Measurements from ENCODE around the gene ELOVL5. TPM values are rescaled to one million over a fixed set of nuclear protein-coding genes. Genes with fewer than 3 reads are reported as not detected.
"Not testable (repeated sequence)": the region's sequence is repeated elsewhere in the genome, so short reads cannot be mapped to it uniquely, and the experiment has no call there.

Gene ELOVL5
- total and polyA plus RNA-seq, 2 donors (not counting 1 experiment from before 2014, with no cell fraction given): 128 to 144 TPM

DNA sequence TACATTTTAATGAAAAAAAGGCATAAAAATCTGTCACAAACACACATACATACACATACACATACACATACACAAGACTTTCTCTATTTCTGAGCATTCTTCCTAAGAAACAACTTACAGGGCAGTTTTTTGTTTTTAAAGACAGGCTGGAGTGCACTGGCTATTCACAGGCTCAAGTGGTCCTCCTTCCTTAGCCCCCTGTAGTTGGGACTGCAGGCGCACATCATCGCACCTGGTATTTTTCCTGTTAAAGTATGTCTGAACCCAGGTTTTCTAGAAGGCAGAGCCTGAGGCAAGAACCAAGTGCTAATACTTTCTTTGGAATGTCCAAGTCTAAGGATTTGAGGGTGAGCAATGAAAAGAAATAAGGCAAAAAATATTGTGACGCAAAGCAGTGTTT, 41.3 kb upstream of the ELOVL5 start:
- Histone ChIP-seq H3K4me3 (ENCODE audit: control extremely low read depth in 1 of 5, extremely low read depth in 1 of 5, insufficient read depth in 1 of 5, low read depth in 2 of 5, low read length in 4 of 5) (no peak overlapping the region), H3K36me3 (replicated peaks in 1 of 2; ENCODE audit: control extremely low read depth in 1 of 2, control insufficient read depth in 1 of 2, extremely low read depth in 1 of 2, insufficient read depth in 2 of 2, low read length in 1 of 2) (no peaks in the 10 kb centered on the region), H3K4me2 (replicated peaks; ENCODE audit: low read depth, low read length, poor library complexity, severe bottlenecking) (no peak overlapping the region), H3K9ac (ENCODE audit: low read length) (no peak overlapping the region), H3K4me1 (ENCODE audit: control insufficient read depth in 2 of 2, insufficient read depth in 2 of 2, low read length in 2 of 2) (peaks cover 4 to 6% of the 10 kb centered on the region in 2 donors), H4K20me1 (ENCODE audit: control insufficient read depth, insufficient read depth, low read length, poor library complexity, severe bottlenecking) (no peaks in the 10 kb centered on the region), H3K27ac (ENCODE audit: low read length in 2 of 2) (no peak overlapping the region), H3K27me3 (replicated peaks in 1 of 4; ENCODE audit: control extremely low read depth in 1 of 4, control insufficient read depth in 3 of 4, insufficient read depth in 4 of 4, low read length in 3 of 4) (no peaks in the 10 kb centered on the region), H3K9me3 (ENCODE audit: control extremely low read depth in 1 of 3, control insufficient read depth in 2 of 3, insufficient read depth in 1 of 3, low read length in 2 of 3) (no peaks in the 10 kb centered on the region), H2AFZ (ENCODE audit: insufficient read depth, low read depth, low read length, poor library complexity, severe bottlenecking) (no peak overlapping the region), H3K79me2 (ENCODE audit: control insufficient read depth, insufficient read depth, low read length) (no peaks in the 10 kb centered on the region)
- H3K27ac Mint-ChIP-seq: no peak overlapping the region
- peaks cover 6% of the 10 kb centered on the region for H3K4me1 Mint-ChIP-seq
- POLR2A ChIA-PET: no interaction called here
- DNase-seq (no peak), ATAC-seq (ENCODE audit: low read depth) (no peak)
- H3K27me3 Mint-ChIP-seq: no peaks in the 10 kb centered on the region
- no peaks in the 10 kb centered on the region for H3K9me3 Mint-ChIP-seq (ENCODE audit: insufficient read depth)
- H3K4me3 Mint-ChIP-seq: no peak overlapping the region
- intact Hi-C loops (cut with micrococcal nuclease): no loop called here
- CTCF ChIA-PET: no interaction called here
- TF ChIP-seq EZH2 (IDR thresholded peaks at IDR 0.05; ENCODE audit: borderline replicate concordance, insufficient read depth, low read depth, low read length, poor library complexity, severe bottlenecking): no peak
- TF ChIP-seq, protein P1, sequence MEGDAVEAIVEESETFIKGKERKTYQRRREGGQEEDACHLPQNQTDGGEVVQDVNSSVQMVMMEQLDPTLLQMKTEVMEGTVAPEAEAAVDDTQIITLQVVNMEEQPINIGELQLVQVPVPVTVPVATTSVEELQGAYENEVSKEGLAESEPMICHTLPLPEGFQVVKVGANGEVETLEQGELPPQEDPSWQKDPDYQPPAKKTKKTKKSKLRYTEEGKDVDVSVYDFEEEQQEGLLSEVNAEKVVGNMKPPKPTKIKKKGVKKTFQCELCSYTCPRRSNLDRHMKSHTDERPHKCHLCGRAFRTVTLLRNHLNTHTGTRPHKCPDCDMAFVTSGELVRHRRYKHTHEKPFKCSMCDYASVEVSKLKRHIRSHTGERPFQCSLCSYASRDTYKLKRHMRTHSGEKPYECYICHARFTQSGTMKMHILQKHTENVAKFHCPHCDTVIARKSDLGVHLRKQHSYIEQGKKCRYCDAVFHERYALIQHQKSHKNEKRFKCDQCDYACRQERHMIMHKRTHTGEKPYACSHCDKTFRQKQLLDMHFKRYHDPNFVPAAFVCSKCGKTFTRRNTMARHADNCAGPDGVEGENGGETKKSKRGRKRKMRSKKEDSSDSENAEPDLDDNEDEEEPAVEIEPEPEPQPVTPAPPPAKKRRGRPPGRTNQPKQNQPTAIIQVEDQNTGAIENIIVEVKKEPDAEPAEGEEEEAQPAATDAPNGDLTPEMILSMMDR (IDR thresholded peaks at IDR 0.05): no peak
- WGBS (ENCODE audit: insufficient coverage): 89% methylated on average over 3 of the region's 3 CpGs

DNA sequence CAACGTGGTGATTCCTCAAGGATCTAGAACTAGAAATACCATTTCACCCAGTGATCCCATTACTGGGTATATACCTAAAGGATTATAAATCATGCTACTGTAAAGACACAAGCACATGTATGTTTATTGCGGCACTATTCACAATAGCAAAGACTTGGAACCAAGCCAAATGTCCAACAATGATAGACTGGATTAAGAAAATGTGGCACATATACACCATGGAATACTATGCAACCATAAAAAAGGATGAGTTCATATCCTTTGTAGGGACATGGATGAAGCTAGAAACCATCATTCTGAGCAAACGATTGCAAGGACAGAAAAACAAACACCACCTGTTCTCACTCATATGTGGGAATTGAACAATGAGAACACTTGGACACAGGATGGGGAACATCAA, 39.9 kb upstream of the ELOVL5 start:
- H3K27me3 ChIP-seq (replicated peaks in 1 of 4; ENCODE audit: control extremely low read depth in 1 of 4, control insufficient read depth in 3 of 4, insufficient read depth in 4 of 4, low read length in 3 of 4); H3K9ac ChIP-seq (ENCODE audit: low read length); intact Hi-C loops (cut with micrococcal nuclease); H3K4me3 Mint-ChIP-seq; H3K4me3 ChIP-seq (ENCODE audit: control extremely low read depth in 1 of 5, extremely low read depth in 1 of 5, insufficient read depth in 1 of 5, low read depth in 2 of 5, low read length in 4 of 5); H3K27ac ChIP-seq (ENCODE audit: low read length in 2 of 2); H3K36me3 ChIP-seq (replicated peaks in 1 of 2; ENCODE audit: control extremely low read depth in 1 of 2, control insufficient read depth in 1 of 2, extremely low read depth in 1 of 2, insufficient read depth in 2 of 2, low read length in 1 of 2); H3K4me2 ChIP-seq (replicated peaks; ENCODE audit: low read depth, low read length, poor library complexity, severe bottlenecking); DNase-seq; POLR2A ChIA-PET; H2AFZ ChIP-seq (ENCODE audit: insufficient read depth, low read depth, low read length, poor library complexity, severe bottlenecking); H3K27me3 Mint-ChIP-seq; H3K9me3 Mint-ChIP-seq (ENCODE audit: insufficient read depth); H3K4me1 Mint-ChIP-seq; H3K27ac Mint-ChIP-seq; H3K9me3 ChIP-seq (ENCODE audit: control extremely low read depth in 1 of 3, control insufficient read depth in 2 of 3, insufficient read depth in 1 of 3, low read length in 2 of 3); CTCF ChIA-PET; ATAC-seq (ENCODE audit: low read depth); H4K20me1 ChIP-seq (ENCODE audit: control insufficient read depth, insufficient read depth, low read length, poor library complexity, severe bottlenecking); H3K79me2 ChIP-seq (ENCODE audit: control insufficient read depth, insufficient read depth, low read length); H3K4me1 ChIP-seq (ENCODE audit: control insufficient read depth in 2 of 2, insufficient read depth in 2 of 2, low read length in 2 of 2): not testable (repeated sequence)
- no CpG with 5 or more reads among the region's 3 CpGs for WGBS (ENCODE audit: insufficient coverage)
